Superior temporal gyrus (tissue), 1 donor: Measurements from ENCODE around the gene ZNF598.

Source experiments
- DNase-seq: peaks from one replicate; pipeline ENCODE4 v3.0.0-alpha.2; 2016; ENCODE audit errors: extremely low spot score

Gene ZNF598

DNA sequence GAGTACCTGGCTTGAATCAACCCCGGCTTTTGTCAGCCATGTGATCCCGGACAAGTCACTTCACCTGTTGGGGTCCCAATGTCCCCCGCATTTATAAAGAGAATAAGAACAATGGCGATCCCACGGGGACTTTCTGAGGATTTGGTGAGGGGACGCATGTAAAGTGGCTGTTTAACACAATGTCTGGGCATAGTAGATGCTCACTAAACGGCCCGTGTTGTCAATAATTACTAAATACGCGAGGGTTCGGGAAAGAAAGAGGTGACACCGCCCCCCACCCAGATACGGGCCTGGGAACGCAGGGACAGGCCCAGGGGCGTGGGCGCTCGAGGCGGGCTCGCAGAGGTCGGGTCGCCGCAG, 18.1 kb downstream of the ZNF598 start:
- DNase-seq = no peak

DNA sequence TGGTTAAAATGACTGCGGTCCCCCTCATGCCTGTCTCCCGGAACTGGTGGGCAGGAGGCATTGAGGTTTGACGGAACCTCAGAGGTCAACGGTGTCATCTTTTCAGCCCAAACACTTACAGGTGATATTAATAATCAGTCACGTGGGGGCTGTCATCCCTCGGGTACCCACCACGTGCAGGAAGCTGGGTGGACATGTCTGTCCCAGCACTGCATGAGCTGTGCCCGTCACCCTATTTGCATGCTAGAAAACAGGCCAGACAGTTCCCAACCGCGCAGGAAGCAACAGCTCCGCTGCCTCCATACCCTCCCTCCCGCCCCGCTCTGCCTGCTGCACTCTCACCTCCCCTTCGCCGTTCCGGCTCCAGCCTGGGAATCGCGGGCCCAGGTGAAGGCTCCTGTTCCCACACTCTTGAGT, 18.5 kb downstream of the ZNF598 start:
- no peak for DNase-seq

DNA sequence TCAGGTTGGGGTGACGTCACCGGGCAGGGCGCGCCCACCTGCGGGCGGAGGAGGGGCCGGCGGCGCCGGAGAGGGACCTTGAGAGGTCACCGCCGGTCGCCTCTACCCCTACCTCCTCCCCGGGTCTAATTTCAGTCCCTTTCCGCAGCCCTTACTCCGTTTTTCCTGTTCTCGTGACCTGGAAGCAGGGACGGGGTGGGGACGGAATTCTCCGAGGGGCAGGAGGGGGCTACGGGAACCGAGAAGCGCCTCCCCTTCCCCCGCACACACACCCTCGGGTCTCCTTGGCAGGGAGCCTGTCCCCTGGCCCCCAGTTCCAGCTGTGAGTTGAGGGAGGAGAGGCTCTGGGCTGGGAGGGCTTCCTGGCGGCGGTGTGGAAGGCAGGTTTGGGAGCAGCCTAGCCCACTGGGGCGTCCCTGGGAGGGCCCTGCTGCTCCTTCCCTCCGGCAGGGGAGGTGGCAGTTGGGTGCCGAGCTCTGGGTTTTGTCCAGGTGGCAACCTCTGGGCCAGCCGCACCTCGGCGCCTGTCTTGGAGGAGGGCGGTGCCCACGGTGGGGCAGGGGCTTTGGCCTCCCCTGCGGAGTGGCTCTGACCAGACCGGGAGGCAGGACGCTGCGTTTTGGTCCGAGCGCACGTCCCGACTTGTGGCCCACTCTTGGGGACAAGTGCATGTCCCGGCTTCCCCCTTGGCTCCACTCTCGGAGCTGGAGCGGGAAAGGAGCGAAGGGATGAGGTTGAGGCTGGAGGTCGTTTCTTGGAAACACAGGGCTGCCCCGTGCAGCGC, 19.1 kb downstream of the ZNF598 start:
- DNase-seq = no peak

- DNase-seq = no peak
Measured at GRCh38 chr16:1990101-1990350, 19.6 kb downstream of the ZNF598 start.

- no peak for DNase-seq
Measured at GRCh38 chr16:1989209-1990100, 20.2 kb downstream of the ZNF598 start, which contains the start of gene SYNGR3. SYNGR3 (plus strand) TSS chr16:1989970; CDS start chr16:1990103, 133 bp downstream.

- DNase-seq = no peak
Measured at GRCh38 chr16:1987198-1987597, 22.4 kb downstream of the ZNF598 start.

- no peak for DNase-seq
Measured at GRCh38 chr16:1985466-1986150, 24.0 kb downstream of the ZNF598 start.

DNA sequence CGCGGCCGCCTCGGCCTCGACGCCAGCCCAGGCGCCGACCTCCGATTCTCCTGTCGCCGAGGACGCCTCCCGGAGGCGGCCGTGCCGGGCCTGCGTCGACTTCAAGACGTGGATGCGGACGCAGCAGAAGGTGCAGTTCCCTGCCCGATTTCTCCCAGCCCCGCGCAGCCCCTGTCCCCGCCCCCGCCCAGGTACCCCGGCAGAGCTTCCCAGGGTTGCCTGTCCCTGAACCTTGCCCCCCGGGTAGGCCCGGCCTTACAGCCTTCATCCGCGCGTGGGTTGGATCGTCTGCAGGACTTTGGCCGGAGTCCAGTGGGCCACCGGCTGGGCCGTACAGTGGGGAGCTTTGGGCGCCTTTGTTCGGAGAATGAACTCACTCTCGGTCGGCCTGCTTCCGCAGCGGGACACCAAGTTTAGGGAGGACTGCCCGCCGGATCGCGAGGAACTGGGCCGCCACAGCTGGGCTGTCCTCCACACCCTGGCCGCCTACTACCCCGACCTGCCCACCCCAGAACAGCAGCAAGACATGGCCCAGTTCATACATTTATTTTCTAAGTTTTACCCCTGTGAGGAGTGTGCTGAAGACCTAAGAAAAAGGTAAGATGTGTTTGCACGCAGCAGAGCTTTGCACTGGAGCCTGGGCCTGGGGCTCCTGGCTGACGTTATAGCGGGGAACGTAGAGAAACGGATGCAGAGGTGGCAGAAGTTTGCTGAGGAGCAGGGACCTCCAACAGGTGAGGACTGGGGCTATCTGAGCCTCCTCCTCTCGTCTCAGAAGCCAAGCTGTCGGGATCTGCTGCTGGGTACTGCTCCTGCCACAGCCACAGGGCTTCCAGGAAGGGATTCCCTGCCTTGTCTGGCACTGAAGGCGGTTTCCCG, 25.0 kb downstream of the ZNF598 start:
- DNase-seq = no peak

DNA sequence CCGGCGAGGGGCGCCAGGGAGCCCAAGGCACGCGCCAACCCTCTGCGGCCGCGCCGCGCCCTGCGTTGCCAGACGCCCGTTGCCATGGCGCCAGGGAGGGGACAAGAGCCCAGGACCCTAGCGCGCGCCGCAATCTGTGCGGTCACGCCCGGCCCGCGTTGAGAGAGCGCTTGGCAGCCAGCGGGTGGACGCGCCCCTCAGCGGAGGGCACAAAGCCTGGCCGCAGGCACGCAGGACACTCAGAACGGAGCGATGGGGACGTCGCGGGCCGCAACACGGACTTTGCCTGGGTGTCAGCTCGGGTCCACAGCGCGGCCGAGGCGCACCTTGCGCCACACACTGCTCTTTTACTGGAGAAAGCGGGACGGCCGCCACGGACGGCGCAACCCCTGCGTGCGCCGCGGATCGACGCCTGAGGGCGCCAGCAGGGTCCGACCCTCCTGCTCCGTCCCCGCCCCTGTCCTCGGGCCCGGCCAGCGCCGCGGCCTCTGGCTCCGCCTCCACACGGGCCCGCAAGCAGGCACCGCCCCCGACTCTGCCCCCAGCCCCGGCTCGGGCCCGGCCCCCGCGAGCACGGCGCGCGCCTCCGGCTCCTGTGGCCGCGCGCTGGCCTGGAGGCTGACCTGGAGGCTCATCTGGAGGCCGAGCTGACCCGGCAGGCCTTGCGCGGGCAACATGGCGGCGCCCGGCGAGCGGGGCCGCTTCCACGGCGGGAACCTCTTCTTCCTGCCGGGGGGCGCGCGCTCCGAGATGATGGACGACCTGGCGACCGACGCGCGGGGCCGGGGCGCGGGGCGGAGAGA, 25.9 kb downstream of the ZNF598 start, which contains the start of gene GFER:
Gene GFER (plus strand): TSS at position 650 of the 803 bp plus-strand sequence. CDS start 26 bp downstream, at position 676.
- peak; percentile 80 for DNase-seq

- no peak for DNase-seq
Measured at GRCh38 chr16:1982991-1983543, 26.6 kb downstream of the ZNF598 start.

DNA sequence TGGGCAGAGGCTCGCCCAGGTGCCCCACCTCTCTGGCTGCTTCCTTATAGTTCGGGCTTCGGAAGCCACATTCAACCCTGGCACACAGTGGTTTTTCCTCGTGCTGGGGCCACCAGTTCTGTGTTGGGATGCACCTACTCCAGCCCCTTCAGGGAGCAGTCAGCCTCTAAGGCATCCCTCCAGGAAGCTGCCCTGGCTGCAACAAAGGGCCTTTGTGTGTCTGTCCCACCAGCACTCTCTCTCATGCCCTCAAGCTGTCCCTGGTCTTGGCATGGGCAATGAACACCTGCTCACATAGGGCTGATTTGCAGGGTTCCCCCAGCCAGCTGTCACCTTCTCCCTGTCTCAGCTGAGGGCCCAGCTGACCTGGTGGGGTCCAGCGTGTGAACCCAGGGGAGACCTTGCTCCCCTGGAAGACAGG, 27.6 kb downstream of the ZNF598 start:
- peak; percentile 48 for DNase-seq

DNA sequence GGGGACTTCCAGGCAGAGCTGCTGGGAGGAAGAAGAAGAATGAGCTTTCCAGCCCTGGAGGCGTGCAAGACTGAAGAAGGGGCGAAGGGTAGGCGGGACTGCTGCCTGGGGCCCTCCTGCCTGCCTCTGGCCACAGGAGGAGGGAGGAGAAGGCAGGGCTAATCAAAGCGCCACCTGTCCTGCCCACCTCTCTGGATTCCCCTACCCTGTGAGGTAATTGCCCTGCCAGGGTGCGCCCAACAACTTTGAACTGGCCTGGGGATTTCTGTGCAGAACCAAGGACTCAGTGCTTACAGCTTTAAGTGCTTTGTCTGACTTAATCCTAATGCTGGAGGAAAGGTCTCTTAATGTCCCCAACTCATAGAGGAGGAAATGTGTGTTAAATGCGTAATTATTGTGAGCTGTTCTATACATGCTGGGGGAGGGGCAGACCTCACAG, 28.2 kb downstream of the ZNF598 start, which contains the start of gene NOXO1:
Gene NOXO1 (minus strand): TSS at position 72 of the 439 bp plus-strand sequence. CDS start 290 bp downstream, outside the sequence.
- no peak for DNase-seq

DNA sequence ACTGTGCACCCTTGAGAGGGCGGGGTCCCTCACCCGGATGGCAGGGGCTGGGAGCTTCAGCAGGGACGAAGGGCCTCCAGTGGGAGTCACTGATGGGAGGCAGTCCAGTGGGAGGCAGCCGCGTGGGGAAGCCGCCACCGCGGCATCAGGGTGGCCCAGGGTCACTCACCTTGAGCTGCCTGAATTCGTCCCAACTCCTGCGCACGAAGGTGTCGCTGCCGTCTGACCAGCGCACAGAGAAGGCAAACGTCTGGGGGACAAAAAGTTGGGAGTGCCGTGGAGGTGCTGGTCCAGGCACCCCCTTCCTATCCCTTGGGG, 28.9 kb downstream of the ZNF598 start:
- DNase-seq = no peak

DNA sequence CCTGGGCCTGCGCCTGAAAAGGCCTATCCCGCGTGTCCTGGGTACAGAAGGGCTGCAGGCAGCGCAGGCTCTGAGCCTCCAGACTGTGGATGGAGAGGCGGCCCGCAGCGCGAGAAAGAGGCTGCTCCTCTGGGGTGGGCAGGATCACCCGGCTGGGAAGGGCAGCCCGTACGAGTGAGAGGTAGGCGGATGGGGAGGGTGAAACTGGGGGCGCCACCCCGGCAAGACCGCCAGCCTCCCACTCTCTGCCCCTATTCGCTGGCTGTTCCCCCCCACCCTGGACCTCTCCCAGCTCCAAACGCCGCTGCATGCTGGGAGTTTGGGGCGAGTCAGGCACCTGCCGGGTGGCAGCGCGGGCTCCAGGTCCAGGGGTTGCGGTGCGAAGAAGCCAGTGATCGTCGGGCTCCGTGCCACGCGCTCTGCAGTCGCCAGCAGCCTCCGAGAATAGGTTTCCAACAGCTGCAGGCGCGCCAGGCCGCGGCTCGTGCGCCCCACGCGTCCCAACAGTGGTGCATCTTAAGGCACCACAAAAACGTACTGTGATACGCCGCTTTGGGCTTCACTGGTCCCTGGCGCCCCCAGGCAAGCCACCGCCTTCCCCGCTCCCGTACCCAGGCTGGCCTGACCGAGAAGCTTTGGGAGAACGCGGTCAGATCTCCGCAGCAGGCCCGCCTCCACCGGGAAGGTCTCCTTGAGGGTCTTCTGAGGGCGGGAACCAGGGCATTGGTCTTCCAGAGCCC, 29.4 kb downstream of the ZNF598 start:
- DNase-seq = no peak

DNA sequence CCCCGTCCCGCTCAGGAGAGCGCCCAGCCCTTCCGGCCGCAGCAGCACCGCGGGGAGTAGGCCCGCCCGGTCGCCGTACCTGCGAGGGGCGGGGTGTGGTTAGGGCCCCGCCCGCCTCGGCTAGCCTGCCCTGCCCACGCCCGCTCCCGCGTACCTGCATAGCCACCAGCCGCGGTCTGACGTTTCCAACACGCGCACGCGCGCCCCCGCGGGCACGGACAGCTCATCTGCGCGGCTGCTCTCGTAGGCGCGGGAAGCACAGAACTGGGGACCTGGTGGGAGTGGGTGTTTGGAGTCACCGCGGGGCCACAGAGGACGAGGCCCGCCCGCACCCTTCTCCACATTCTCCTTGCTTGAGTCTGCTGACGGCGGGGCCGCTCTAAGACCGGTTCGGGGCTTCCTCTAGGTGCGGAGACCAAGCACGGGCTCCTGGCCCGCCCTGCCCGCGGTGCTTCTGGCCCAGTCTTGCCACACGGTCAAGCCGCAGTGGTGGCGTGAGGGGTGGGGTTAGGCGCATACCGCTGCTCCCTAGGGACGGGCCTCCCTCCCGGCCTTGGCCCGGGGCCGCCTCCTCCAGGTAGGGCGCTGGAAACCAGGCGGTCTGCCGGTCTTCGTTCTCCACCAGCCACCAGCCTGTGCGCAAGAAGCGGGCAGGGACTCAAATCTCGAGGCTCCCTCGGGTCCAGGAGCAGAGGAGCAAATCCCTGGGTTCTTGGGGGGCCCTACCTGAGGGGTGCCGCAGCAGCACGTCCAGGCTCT, 30.2 kb downstream of the ZNF598 start:
- no peak for DNase-seq

DNA sequence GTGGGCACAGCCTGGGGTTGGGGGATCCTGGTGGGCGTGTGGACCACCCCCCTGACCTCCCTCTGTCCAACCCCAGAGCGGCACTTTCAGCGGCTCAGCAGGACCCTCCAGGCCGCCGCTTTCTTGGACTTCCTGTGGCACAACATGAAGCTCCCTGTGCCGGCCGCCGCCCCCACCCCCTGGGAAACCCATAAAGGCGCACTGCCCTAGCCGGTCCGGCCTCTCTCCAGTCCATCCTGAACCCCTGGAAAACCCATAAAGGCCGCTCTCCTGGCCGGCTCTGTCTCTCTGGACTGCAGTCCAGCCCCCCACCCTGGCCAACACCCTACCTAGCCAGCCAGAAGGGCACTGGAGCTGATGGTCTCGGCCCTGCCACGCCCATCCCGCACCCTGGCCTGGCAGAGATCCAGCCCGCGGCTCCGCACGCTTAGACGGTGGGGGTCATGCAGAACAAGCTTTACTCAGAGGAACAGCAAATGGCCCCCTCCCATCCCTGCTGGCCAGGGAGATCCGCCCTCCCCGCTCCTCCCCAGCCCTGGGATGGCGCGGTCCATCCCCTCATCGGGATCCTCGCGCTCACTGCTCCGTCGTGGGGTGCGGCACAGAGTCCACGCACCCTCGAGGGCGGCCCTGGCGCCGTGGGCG, 31.0 kb downstream of the ZNF598 start:
- no peak for DNase-seq

GRCh38 chr16:1977875-1978268, 31.7 kb downstream of the ZNF598 start:
- DNase-seq = no peak
